OCI-LY3 (cell line): ENCODE results near the gene EFNA5.

Experiments
- CTCF ChIP-seq: fragments of 200-600, 300-600 bp; sonication (generic); IDR thresholded peaks from 2 replicates; pipeline ENCODE4 v1.5.1; 2014; ENCODE audit warnings: antibody characterized with exemption, low read length, low read depth
- EZH2phosphoT487 ChIP-seq: fragments of 200-600 bp; shearing (Covaris generic); IDR thresholded peaks from 2 replicates; pipeline ENCODE4 v1.6.1; 2018; ENCODE audit warnings: antibody characterized with exemption, mixed run types, low read depth

- TF ChIP-seq CTCF (no peak), EZH2phosphoT487 (no peak)
Observed at GRCh38 chr5:107532169-107532878, 138.4 kb downstream of the EFNA5 start.
